GM12878 (cell line): Measurements from ENCODE around the gene GUCY2F. TPM values are rescaled to one million over a fixed set of nuclear protein-coding genes. Genes with fewer than 3 reads are reported as not detected.

Source experiments
- ATAC-seq: fragments of 200-7000 bp; cut with Tn5 transposase; 3 replicates; pipeline ENCODE4 v1.9.1; 2020; ENCODE audit warnings: mild to moderate bottlenecking, moderate library complexity
- BruUV-seq: library from RNA; stranded (reverse); fragments of 400-500 nt; replicated peaks from 2 replicates; lab custom pipeline; 2021; lab: Mats Ljungman, UMichigan
- CTCF ChIA-PET: fragments of 300-600 bp; sonication (Branson Sonifier 250); formaldehyde crosslinking; extraction: SDS; loops from one replicate; lab custom pipeline; 2021; ENCODE audit warnings: inconsistent platforms; lab: Yijun Ruan, JAX
- POLR2A ChIA-PET: fragments of 350-600 bp; formaldehyde crosslinking; extraction: SDS; loops from one replicate; lab custom pipeline; 2021; ENCODE audit warnings: inconsistent platforms; lab: Charles Lee
- RAD21 ChIA-PET: fragments of 300-600 bp; sonication (Branson Sonifier 250); formaldehyde crosslinking; loops from one replicate; lab custom pipeline; 2023; ENCODE audit warnings: antibody characterized with exemption; ENCODE audit not compliant: unreplicated experiment; lab: Charles Lee
- SMC1A ChIA-PET: fragments of 300-600 bp; sonication (Branson Sonifier 250); formaldehyde crosslinking; loops from one replicate; lab custom pipeline; 2023; ENCODE audit not compliant: unreplicated experiment, uncharacterized antibody; lab: Charles Lee
- DNase-seq: peaks from one replicate; pipeline ENCODE4 v3.0.0-alpha.2; 2011; ENCODE audit warnings: low read depth, low spot score
- FAIRE-seq: peaks from 3 replicates; lab custom pipeline; 2011; peaks lifted over from hg19 to GRCh38; lab: Jason Lieb, UNC
- H2AFZ ChIP-seq: 2 replicates; pipeline ENCODE4 v1.6.0; 2011; ENCODE audit warnings: low read depth, low read length, control low read depth; ENCODE audit not compliant: control insufficient read depth
- H3K27ac ChIP-seq: 2 replicates; pipeline ENCODE4 v1.5.1; 2011; ENCODE audit warnings: control low read depth; ENCODE audit not compliant: control insufficient read depth, insufficient read depth
- H3K27me3 ChIP-seq, 2 experiments: replicated peaks in 1 of 2; 2 replicates each; pipeline versions ENCODE4 v1.6.0 to v1.6.1; 2011; ENCODE audit warnings: low read length in 1 of 2; ENCODE audit not compliant: control insufficient read depth in 2 of 2, insufficient read depth in 2 of 2
- H3K36me3 ChIP-seq, 2 experiments: 2 replicates each; pipeline ENCODE4 v1.5.1; 2011; ENCODE audit warnings: low read length in 1 of 2; ENCODE audit not compliant: control insufficient read depth in 2 of 2, insufficient read depth in 2 of 2
- H3K4me1 ChIP-seq: 2 replicates; pipeline ENCODE4 v1.6.1; 2011; ENCODE audit warnings: mild to moderate bottlenecking, low read length, moderate library complexity, mixed read lengths; ENCODE audit not compliant: control insufficient read depth, insufficient read depth
- H3K4me2 ChIP-seq: 2 replicates; pipeline ENCODE4 v1.6.0; 2011; ENCODE audit warnings: control low read depth; ENCODE audit not compliant: control insufficient read depth, insufficient read depth
- H3K4me3 ChIP-seq: fragments of 200-600 bp; sonication (generic); 2 replicates; pipeline ENCODE4 v1.5.1; 2016
- H3K79me2 ChIP-seq: 2 replicates; pipeline ENCODE4 v1.6.0; 2011; ENCODE audit warnings: low read length; ENCODE audit not compliant: control insufficient read depth, insufficient read depth
- H3K9ac ChIP-seq: 2 replicates; pipeline ENCODE4 v1.8.0; 2011; ENCODE audit warnings: low read length, control low read depth, mixed read lengths; ENCODE audit not compliant: control insufficient read depth, insufficient read depth
- H3K9me3 ChIP-seq: replicated peaks from 3 replicates; pipeline ENCODE4 v1.5.1; 2011; ENCODE audit warnings: mild to moderate bottlenecking, low read length; ENCODE audit not compliant: control insufficient read depth, insufficient read depth
- H4K20me1 ChIP-seq: 2 replicates; pipeline ENCODE4 v1.6.0; 2011; ENCODE audit not compliant: control insufficient read depth, insufficient read depth
- EED ChIP-seq: sonication (generic); IDR thresholded peaks from 2 replicates; pipeline ENCODE4 v1.6.1; 2016; ENCODE audit warnings: antibody characterized with exemption, low read depth
- EP300 ChIP-seq, 2 experiments: fragments of 150-350 bp in 1 of 2; IDR thresholded peaks; 2 replicates each; pipeline ENCODE4 v1.6.1; 2011 to 2012; ENCODE audit warnings: low read depth in 2 of 2, low read length in 2 of 2, borderline replicate concordance in 1 of 2, improper control_type of control experiment in 1 of 2, inconsistent platforms in 1 of 2; ENCODE audit not compliant: control insufficient read depth in 1 of 2
- FOS ChIP-seq: IDR thresholded peaks from 3 replicates; pipeline ENCODE4 v1.6.1; 2011; ENCODE audit warnings: borderline replicate concordance; ENCODE audit not compliant: insufficient read length; ENCODE audit errors: extremely low read depth
- NFIC ChIP-seq: IDR thresholded peaks from 2 replicates; pipeline ENCODE4 v1.6.1; 2012; ENCODE audit warnings: low read depth, mild to moderate bottlenecking, inconsistent platforms, low read length, moderate library complexity
- NR2C1 ChIP-seq: fragments of 450-650 bp; IDR thresholded peaks from 2 replicates; pipeline ENCODE4 v1.6.1; 2017; ENCODE audit warnings: antibody characterized with exemption, mild to moderate bottlenecking, moderate library complexity
- PAX8 ChIP-seq: fragments of 450-650 bp; IDR thresholded peaks from 2 replicates; pipeline ENCODE4 v1.6.1; 2017; ENCODE audit warnings: mild to moderate bottlenecking, moderate library complexity
- POLR2AphosphoS5 ChIP-seq: IDR thresholded peaks from 2 replicates; pipeline ENCODE4 v1.6.1; 2011; ENCODE audit warnings: mild to moderate bottlenecking, low read length, inconsistent platforms
- RFX5 ChIP-seq: IDR thresholded peaks from 2 replicates; pipeline ENCODE4 v1.6.1; 2011; ENCODE audit warnings: low read depth, low read length, improper control_type of control experiment
- RUNX3 ChIP-seq: IDR thresholded peaks from 2 replicates; pipeline ENCODE4 v1.6.1; 2012; ENCODE audit warnings: low read length, inconsistent platforms
- SMC3 ChIP-seq: IDR thresholded peaks from 2 replicates; pipeline ENCODE4 v1.6.1; 2011; ENCODE audit warnings: low read length, improper control_type of control experiment, borderline replicate concordance
- TARDBP ChIP-seq: IDR thresholded peaks from 2 replicates; pipeline ENCODE4 v1.6.1; 2016; ENCODE audit warnings: borderline replicate concordance
- TCF3 ChIP-seq: IDR thresholded peaks from 2 replicates; pipeline ENCODE4 v1.6.1; 2012; ENCODE audit warnings: low read depth, mild to moderate bottlenecking, low read length, borderline replicate concordance; ENCODE audit not compliant: insufficient read depth
- WRNIP1 ChIP-seq: IDR thresholded peaks from 2 replicates; pipeline ENCODE4 v1.6.1; 2011; ENCODE audit warnings: low read depth, low read length, improper control_type of control experiment, borderline replicate concordance
- ZNF274 ChIP-seq: IDR thresholded peaks from one replicate; pipeline ENCODE4 v1.8.0; 2011; ENCODE audit not compliant: insufficient read length, insufficient read depth
- WGBS: methylation state at CpG from one replicate; pipeline ENCODE4 v1.1.6; 2016; ENCODE audit warnings: low lambda C conversion rate; ENCODE audit not compliant: insufficient replicate concordance, insufficient coverage; ENCODE audit errors: missing lambda C conversion rate; 5-methylcytosine and 5-hydroxymethylcytosine counted together
- in situ Hi-C: fragments of 300-500 bp; cut with MboI; formaldehyde crosslinking; loops from 9 replicates; pipeline ENCODE4 v1.14.3; 2018; ENCODE audit warnings: mixed read lengths
- intact Hi-C: fragments of 100-400 bp; cut with micrococcal nuclease; formaldehyde crosslinking; loops from one replicate; pipeline ENCODE4 v1.14.2; 2022; ENCODE audit not compliant: unreplicated experiment
- polyA plus RNA-seq, 11 experiments: library from polyadenylated mRNA; depleted of rRNA in 4 of 11; unstranded in 6 of 11; stranded (reverse) in 5 of 11; fragments of >200 nt; fragmentation: Nextera tagmentation in 4 of 11; fragmentation: Illumina TruSeq in 1 of 11; extraction: Ambion mirVana in 4 of 11; extraction: Trizol in 1 of 11; gene quantifications; 1 replicate in 1 of 11; 2 replicates in 10 of 11; pipeline versions ENCODE4 v1.2.1 to v1.2.3, GENCODE V29; 2011 to 2016; ENCODE audit warnings: inconsistent platforms in 2 of 11, missing spikeins in 2 of 11, low read depth in 1 of 11
- total RNA-seq, 4 experiments: library from RNA; depleted of rRNA in 3 of 4; stranded (reverse); fragments of >200 nt in 3 of 4; fragmentation: Illumina TruSeq in 1 of 4; extraction: Trizol in 1 of 4; gene quantifications; 2 replicates each; pipeline versions ENCODE4 v1.2.1 to v1.2.3, GENCODE V29; 2013 to 2021
- TF ChIP-seq, protein P1 (sequence below): fragments of 450-650 bp; IDR thresholded peaks from 2 replicates; pipeline ENCODE4 v1.6.1; 2017; ENCODE audit warnings: borderline replicate concordance
- TF ChIP-seq, protein P2 (sequence below): fragments of 450-650 bp; IDR thresholded peaks from 2 replicates; pipeline ENCODE4 v1.6.1; 2016; ENCODE audit warnings: mild to moderate bottlenecking, moderate library complexity, borderline replicate concordance
- TF ChIP-seq, protein P3 (sequence below): IDR thresholded peaks from 2 replicates; pipeline ENCODE4 v1.6.1; 2012; ENCODE audit warnings: low read depth, low read length, improper control_type of control experiment

Gene GUCY2F
- total and polyA plus RNA-seq, 10 of the 15 experiments (the other 5 are each of a cell fraction or from before 2014, with no cell fraction given) = not detected

DNA sequence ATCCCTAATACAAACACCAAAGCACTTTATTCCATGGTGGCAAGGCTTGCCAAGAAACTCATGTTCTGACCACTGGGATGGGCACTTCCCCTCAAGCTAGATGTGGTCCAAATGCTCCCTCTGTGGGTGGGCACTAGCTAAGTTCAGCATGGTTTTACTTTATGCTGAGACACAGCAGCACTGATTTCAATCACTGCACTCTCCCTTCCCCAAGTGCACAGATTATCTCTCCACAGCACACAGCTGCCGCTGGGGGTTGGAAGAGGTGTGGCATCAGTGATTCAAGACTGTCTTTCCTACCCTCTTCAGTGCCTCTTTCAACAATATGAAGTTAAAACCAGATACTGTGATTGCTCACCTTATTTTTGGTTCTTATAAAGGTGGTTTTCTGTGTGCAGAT lies 16.5 kb upstream of the GUCY2F start (continued):
- TF ChIP-seq, protein P1, sequence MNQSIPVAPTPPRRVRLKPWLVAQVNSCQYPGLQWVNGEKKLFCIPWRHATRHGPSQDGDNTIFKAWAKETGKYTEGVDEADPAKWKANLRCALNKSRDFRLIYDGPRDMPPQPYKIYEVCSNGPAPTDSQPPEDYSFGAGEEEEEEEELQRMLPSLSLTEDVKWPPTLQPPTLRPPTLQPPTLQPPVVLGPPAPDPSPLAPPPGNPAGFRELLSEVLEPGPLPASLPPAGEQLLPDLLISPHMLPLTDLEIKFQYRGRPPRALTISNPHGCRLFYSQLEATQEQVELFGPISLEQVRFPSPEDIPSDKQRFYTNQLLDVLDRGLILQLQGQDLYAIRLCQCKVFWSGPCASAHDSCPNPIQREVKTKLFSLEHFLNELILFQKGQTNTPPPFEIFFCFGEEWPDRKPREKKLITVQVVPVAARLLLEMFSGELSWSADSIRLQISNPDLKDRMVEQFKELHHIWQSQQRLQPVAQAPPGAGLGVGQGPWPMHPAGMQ = no peak
- TF ChIP-seq POLR2AphosphoS5 (no peak), TCF3 (no peak), FOS (no peak), TARDBP (no peak), RFX5 (no peak), EP300 (IDR thresholded peaks at IDR 0.05; ENCODE audit: borderline replicate concordance in 1 of 2, control insufficient read depth in 1 of 2, low read depth in 2 of 2, low read length in 2 of 2) (no peak)
- TF ChIP-seq, all 136 proteins: peak for 0

DNA sequence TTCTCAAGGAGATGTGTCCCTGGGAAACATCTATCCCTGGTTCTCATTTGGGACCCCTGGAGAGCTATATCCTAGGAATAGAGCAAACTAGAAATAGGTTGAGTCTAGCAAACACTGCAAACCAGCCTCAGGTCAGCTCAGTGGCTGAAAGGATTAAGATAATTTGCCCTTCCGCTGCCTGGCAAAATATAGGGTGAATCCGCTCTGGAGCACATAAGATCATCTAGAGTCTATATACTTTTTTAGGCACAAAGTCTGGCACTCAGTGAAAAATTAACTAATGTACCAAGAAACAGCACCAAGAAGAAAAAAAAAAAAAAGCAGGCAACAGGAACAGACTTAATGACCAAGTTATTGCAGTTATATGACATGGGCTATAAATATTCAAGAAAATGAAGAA lies 7.3 kb upstream of the GUCY2F start:
- no peaks in the 10 kb centered on the region for H3K9me3 ChIP-seq
- ATAC-seq (no peak), DNase-seq (no peak), FAIRE-seq (no peak)
- ChIA-PET SMC1A (interaction anchor here (0.9 kb wide), 1 partner anchor 398 kb away, joined by 3 read pairs; no protein-coding TSS in a partner anchor), POLR2A (no interaction called here), CTCF (interaction anchor here (0.6 to 6.1 kb wide), 4 partner anchors 15 to 401 kb away, joined by 3 to 164 read pairs (median 3); no protein-coding TSS in a partner anchor), RAD21 (interaction anchor here (1.0 kb wide), 1 partner anchor 402 kb away, joined by 5 read pairs; no protein-coding TSS in a partner anchor)
- no peaks in the 10 kb centered on the region for H4K20me1 ChIP-seq
- no peaks in the 10 kb centered on the region for H3K27me3 ChIP-seq
- no peak overlapping the region for H3K4me3 ChIP-seq
- H3K27ac ChIP-seq = no peak overlapping the region
- BruUV-seq = no TSS peak
- H3K36me3 ChIP-seq = no peaks in the 10 kb centered on the region
- no peak overlapping the region for H3K9ac ChIP-seq
- 93% methylated on average over 2 of the region's 2 CpGs for WGBS
- in situ Hi-C loops = loop anchor here (5.0 kb wide), 1 partner anchor 398 kb away; no protein-coding TSS in a partner anchor
- no peaks in the 10 kb centered on the region for H3K4me1 ChIP-seq
- H3K4me2 ChIP-seq = no peak overlapping the region
- no peak overlapping the region for H2AFZ ChIP-seq
- intact Hi-C loops = loop anchor here (5.0 kb wide), 1 partner anchor 218 kb away; no protein-coding TSS in a partner anchor
- H3K79me2 ChIP-seq = no peaks in the 10 kb centered on the region
- TF ChIP-seq RUNX3 (no peak), POLR2AphosphoS5 (no peak), EED (no peak), ZNF274 (no peak), NFIC (no peak), WRNIP1 (no peak), NR2C1 (no peak), SMC3 (no peak), PAX8 (no peak)
- TF ChIP-seq, protein P2, sequence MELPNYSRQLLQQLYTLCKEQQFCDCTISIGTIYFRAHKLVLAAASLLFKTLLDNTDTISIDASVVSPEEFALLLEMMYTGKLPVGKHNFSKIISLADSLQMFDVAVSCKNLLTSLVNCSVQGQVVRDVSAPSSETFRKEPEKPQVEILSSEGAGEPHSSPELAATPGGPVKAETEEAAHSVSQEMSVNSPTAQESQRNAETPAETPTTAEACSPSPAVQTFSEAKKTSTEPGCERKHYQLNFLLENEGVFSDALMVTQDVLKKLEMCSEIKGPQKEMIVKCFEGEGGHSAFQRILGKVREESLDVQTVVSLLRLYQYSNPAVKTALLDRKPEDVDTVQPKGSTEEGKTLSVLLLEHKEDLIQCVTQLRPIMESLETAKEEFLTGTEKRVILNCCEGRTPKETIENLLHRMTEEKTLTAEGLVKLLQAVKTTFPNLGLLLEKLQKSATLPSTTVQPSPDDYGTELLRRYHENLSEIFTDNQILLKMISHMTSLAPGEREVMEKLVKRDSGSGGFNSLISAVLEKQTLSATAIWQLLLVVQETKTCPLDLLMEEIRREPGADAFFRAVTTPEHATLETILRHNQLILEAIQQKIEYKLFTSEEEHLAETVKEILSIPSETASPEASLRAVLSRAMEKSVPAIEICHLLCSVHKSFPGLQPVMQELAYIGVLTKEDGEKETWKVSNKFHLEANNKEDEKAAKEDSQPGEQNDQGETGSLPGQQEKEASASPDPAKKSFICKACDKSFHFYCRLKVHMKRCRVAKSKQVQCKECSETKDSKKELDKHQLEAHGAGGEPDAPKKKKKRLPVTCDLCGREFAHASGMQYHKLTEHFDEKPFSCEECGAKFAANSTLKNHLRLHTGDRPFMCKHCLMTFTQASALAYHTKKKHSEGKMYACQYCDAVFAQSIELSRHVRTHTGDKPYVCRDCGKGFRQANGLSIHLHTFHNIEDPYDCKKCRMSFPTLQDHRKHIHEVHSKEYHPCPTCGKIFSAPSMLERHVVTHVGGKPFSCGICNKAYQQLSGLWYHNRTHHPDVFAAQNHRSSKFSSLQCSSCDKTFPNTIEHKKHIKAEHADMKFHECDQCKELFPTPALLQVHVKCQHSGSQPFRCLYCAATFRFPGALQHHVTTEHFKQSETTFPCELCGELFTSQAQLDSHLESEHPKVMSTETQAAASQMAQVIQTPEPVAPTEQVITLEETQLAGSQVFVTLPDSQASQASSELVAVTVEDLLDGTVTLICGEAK = no peak
- TF ChIP-seq, protein P3, sequence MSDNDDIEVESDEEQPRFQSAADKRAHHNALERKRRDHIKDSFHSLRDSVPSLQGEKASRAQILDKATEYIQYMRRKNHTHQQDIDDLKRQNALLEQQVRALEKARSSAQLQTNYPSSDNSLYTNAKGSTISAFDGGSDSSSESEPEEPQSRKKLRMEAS = no peak
